ENCODE measurements around the gene BOLL. TPM values are rescaled to one million over a fixed set of nuclear protein-coding genes. Genes with fewer than 3 reads are reported as not detected.
"Not testable (repeated sequence)": the region's sequence is repeated elsewhere in the genome, so short reads cannot be mapped to it uniquely, and the experiment has no call there.

The BOLL gene
- total RNA-seq (not detected), polyA plus RNA-seq (0.11 TPM)
- long read RNA-seq, donor 1, partial matches to known transcripts = 0 of 1 reads
- long read RNA-seq, donor 1, other reads (novel, unspliced or antisense) = 1 of 1 reads
- long read RNA-seq, donor 2 = 0 reads
- long read RNA-seq, donor 3 = 0 reads
- long read RNA-seq, donor 4 = 0 reads

DNA sequence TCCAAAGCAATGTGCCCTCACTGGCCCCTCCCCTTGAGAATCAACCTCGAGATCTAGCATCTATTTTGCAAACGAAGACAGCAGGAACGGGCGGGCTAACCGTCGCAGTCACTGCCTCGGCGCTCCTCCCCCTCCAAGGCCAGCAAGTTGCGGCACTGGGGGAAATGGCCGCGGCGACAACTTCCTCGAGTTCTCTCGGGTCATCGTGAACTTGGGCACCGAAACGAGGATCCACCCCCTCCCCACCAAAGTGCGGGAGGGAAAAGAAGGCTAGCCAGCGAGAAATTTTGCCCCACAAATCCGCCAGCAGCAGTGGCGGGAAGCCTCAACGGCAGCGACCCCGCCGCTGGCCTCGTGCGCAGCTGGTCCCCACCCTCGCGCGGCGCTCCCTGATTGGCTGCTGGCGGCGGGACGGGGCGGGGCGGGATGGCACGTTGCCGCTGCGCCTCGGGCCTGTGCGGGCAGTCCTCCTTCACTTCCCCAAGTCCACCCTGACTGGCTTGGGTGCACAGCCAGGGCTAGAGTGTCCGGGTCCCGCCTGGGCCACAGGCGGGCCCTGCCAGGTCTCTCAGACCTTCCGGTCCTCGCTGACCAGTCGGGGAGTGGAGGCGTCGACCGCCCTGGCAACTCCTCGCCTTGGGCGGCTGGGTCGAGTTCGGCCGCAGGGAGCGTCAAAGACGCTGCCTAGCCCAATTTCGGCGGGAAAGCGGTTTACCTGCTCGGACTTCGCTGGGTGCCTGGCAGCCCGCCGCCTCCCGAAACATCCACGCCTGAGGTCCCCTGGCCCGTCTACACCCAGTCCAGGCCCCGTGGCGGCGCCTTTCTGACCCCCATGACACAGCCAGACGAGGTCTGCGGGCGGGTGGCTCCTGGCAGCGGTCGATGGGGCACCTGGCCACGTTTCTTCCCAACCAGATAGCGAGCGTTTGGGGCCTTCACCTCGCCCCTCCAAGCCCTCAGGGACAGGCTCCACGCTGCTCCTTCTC is at the start of gene BOLL:
Gene BOLL (minus strand): TSS at position 364 of the 986 bp plus-strand sequence. CDS start 3,469 bp downstream, outside the sequence.
- DNase-seq (peak; percentile 14 to 54 (median 54)), ATAC-seq (peak; percentile 34 to 38)
- Histone ChIP-seq H3K4me1 (ENCODE audit: control insufficient read depth, insufficient read depth, low read length) (no peaks in the 10 kb centered on the region), H3K27ac (ENCODE audit: low read length) (no peak within 1 kb of the TSS), H3K27me3 (ENCODE audit: control insufficient read depth, insufficient read depth) (no peaks in the 10 kb centered on the region), H3K4me3 (ENCODE audit: low read length) (peak within 1 kb of the TSS; percentile 21), H3K9me3 (ENCODE audit: control insufficient read depth, low read length) (no peaks in the 10 kb centered on the region)
- WGBS = 88% methylated on average over 80 of the region's 80 CpGs
- intact Hi-C loops (cut with DNase I) = no loop called here

DNA sequence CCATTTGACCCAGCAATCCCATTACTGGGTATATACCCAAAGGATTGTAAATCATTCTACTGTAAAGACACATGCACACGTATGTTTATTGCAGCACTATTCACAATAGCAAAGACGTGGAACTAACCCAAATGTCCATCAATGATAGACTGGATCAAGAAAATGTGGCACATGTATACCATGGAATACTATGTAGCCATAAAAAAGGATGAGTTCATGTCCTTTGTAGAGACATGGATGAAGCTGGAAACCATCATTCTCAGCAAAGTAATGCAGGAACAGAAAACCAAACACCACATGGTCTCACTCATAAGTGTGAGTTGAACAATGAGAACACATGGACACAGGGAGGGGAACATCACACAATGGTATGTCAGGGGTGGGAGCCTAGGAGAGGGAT is 49.7 kb upstream of the BOLL start:
- 92% methylated on average over 2 of the region's 2 CpGs for WGBS

DNA sequence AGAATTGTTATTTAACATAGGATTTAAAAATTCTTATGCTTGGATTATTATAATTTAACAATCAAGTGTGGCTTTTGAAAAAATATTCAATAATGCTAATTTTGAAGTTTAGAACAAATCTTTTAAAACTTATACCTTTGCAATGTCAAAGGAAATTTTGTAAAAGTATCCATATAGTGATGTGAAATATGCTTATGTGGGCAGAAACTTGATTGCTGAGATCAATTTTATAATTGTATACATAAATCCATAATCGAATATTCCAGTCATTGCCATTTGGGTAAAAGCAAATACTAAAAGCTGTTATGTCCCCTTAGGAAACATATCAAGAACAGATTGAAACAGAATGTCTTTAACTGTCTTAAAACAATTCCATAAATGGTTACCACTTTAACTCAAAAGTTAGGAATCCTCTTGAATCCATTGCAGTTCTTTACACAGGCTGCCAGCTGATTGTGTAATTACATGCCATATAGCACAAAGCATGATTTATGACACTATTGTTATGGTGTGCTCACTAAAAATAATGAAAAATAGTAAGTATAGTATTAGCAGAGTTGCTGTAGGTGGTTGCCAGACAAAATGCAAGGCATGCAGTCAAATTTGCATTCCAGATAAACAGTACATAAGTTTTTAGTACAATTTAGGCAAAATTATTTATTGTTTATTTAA is 43.5 kb upstream of the BOLL start:
- intact Hi-C loops (cut with DNase I) = no loop called here

More for the DNA sequence above, 49.7 kb upstream of the BOLL start:
- H3K27me3 ChIP-seq (ENCODE audit: control insufficient read depth, insufficient read depth); H3K4me3 ChIP-seq (ENCODE audit: low read length); H3K27ac ChIP-seq (ENCODE audit: low read length); ATAC-seq; intact Hi-C loops (cut with DNase I); H3K9me3 ChIP-seq (ENCODE audit: control insufficient read depth, low read length); H3K4me1 ChIP-seq (ENCODE audit: control insufficient read depth, insufficient read depth, low read length); DNase-seq: not testable (repeated sequence)

GRCh38 chr2:197827618-197828017 is 42.5 kb upstream of the BOLL start:
- Histone ChIP-seq H3K4me1 (ENCODE audit: control insufficient read depth, insufficient read depth, low read length) (no peaks in the 10 kb centered on the region), H3K27me3 (ENCODE audit: control insufficient read depth, insufficient read depth) (no peaks in the 10 kb centered on the region), H3K4me3 (ENCODE audit: low read length) (no peak overlapping the region), H3K9me3 (ENCODE audit: control insufficient read depth, low read length) (no peaks in the 10 kb centered on the region), H3K27ac (ENCODE audit: low read length) (no peak overlapping the region)
- intact Hi-C loops (cut with DNase I) = no loop called here
- ATAC-seq (no peak), DNase-seq (no peak)
- WGBS = 59% methylated on average over 2 of the region's 2 CpGs

More for the DNA sequence above, 43.5 kb upstream of the BOLL start:
- H3K27ac ChIP-seq (ENCODE audit: low read length) = no peak overlapping the region
- ATAC-seq (no peak), DNase-seq (no peak)
- H3K9me3 ChIP-seq (ENCODE audit: control insufficient read depth, low read length) = no peaks in the 10 kb centered on the region
- H3K27me3 ChIP-seq (ENCODE audit: control insufficient read depth, insufficient read depth) = no peaks in the 10 kb centered on the region
- H3K4me3 ChIP-seq (ENCODE audit: low read length) = no peak overlapping the region
- no peaks in the 10 kb centered on the region for H3K4me1 ChIP-seq (ENCODE audit: control insufficient read depth, insufficient read depth, low read length)
- WGBS = 75% methylated on average over 1 of the region's 1 CpG

DNA sequence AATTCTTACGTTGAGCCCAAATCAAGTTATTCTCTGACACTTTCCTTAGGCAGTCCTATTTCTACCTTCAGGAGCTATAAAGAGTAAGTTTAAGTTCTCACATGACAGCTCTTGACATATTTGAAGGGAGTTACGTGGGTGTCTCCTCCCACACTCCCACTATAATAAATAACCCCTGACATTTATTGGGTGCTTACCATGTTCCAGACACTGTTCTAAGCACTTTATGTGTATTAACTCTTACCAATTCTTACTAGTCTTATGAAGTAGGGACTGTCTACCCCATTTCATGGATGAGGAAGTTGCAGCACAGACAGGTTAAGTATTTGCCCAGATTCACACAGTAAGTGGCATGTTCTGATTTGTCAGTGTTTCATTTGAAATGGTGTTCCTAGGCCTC is 37.2 kb upstream of the BOLL start:
- no peak overlapping the region for H3K4me3 ChIP-seq (ENCODE audit: low read length)
- no peak for DNase-seq
- peaks cover 4% of the 10 kb centered on the region for H3K4me1 ChIP-seq (ENCODE audit: control insufficient read depth, insufficient read depth, low read length)
- no peaks in the 10 kb centered on the region for H3K27me3 ChIP-seq (ENCODE audit: control insufficient read depth, insufficient read depth)
- intact Hi-C loops (cut with DNase I) = no loop called here
- 65% methylated on average over 2 of the region's 2 CpGs for WGBS
- ATAC-seq = peak in 1 of 2 donors; percentile 44
- H3K27ac ChIP-seq (ENCODE audit: low read length) = no peak overlapping the region
- H3K9me3 ChIP-seq (ENCODE audit: control insufficient read depth, low read length) = no peaks in the 10 kb centered on the region

DNA sequence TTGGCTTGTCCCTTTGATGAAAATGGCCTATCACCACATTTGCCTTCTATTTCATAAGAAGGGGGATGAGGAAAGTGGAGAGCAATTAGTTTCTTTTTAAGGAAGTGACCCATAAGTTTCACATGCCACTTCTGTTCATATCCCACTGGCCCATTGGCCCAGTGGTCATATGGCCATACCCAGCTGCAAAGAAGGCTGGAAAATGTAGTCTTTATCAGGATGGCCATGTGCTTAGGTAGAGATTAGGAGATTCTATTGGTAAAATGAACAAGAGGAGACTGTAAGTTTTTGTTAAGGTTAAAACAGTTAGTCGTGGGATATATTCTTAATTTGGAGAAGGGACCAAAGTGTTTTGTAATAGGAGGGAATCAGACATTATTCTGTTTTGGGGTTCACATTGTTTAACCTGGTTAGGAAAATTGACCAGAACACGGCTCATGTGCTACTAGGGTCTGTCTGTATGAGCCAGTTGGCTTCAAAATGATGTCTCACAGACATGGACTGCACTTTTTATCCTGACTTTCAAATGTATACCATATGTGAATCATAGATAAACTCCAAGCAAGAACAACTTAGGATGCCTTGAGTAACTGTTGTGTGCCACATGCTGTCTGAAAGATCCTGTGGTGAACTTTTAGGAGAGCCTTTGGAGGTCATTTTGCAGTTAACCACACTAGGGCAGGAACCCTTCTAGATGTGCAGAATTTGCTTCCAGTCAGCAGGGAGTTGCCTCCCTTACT is 36.6 kb upstream of the BOLL start:
- intact Hi-C loops (cut with DNase I) = no loop called here
- DNase-seq = no peak
- H3K4me1 ChIP-seq (ENCODE audit: control insufficient read depth, insufficient read depth, low read length) = peaks cover 4% of the 10 kb centered on the region
- no peaks in the 10 kb centered on the region for H3K27me3 ChIP-seq (ENCODE audit: control insufficient read depth, insufficient read depth)
- no peaks in the 10 kb centered on the region for H3K9me3 ChIP-seq (ENCODE audit: control insufficient read depth, low read length)
- no peak overlapping the region for H3K27ac ChIP-seq (ENCODE audit: low read length)
- H3K4me3 ChIP-seq (ENCODE audit: low read length) = no peak overlapping the region
- ATAC-seq = no peak
- WGBS = 86% methylated on average over 2 of the region's 2 CpGs

- H3K27me3 ChIP-seq (ENCODE audit: control insufficient read depth, insufficient read depth) = no peaks in the 10 kb centered on the region
- WGBS = 72% methylated on average over 2 of the region's 2 CpGs
- no peak for ATAC-seq
- no peak for DNase-seq
- H3K9me3 ChIP-seq (ENCODE audit: control insufficient read depth, low read length) = no peaks in the 10 kb centered on the region
- no peak overlapping the region for H3K4me3 ChIP-seq (ENCODE audit: low read length)
- intact Hi-C loops (cut with DNase I) = no loop called here
- no peaks in the 10 kb centered on the region for H3K4me1 ChIP-seq (ENCODE audit: control insufficient read depth, insufficient read depth, low read length)
- H3K27ac ChIP-seq (ENCODE audit: low read length) = no peak overlapping the region
Observed at GRCh38 chr2:197814526-197814925, 29.4 kb upstream of the BOLL start.

DNA sequence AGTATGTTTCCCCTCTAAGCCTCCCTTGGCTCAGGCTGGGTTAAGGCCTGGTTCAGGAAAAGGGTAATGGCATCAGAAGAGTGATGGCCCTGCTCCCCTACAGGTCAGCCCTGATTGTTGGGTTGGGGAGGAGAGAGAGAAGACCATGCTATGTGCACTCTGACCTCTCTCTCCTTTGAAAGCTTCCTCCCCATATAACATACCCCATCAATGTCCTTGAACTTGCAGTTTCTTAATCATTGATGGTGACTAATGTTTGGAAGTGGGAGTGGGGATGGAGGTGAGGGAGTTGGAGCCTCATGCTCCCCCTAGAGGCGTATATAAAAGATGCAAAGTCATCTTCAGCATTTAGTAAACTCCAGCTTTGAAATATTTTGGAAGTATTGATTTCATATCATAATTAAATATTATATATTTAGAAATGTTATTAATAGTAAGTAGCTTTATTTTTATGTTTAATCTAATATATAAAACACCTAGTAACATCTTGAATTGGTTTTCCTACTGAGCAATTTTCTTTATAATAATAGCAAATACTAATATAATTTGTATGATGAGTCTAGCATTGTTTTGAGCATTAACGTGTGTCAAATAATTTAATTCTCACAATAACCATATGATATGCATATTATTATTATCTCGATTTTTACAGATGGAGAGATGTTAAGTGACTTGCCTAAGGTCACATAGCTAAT is 28.1 kb upstream of the BOLL start:
- intact Hi-C loops (cut with DNase I) = no loop called here
- WGBS = 59% methylated on average over 3 of the region's 3 CpGs
- ATAC-seq = peak; percentile 29 to 45

DNA sequence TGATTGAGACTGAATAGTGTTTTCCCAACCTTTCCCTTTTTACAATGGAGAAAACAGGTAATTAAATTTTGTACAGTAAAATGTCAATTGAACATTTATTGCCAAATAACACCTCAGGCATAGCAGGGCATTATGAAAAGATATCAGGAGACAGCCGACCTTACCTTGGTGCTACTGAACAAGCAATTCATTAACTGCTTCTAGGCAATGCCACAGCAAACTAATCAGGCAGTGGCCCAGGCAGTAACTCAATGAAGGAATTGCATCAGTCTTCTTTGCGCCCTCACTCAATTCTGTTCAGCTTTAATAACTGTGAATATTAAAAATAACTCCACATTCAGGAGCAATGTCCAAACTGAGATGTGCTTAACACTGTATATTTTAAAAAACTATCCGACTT is 25.4 kb upstream of the BOLL start:
- WGBS = 64% methylated on average over 3 of the region's 3 CpGs
- no peak for DNase-seq
- Histone ChIP-seq H3K4me3 (ENCODE audit: low read length) (no peak overlapping the region), H3K4me1 (ENCODE audit: control insufficient read depth, insufficient read depth, low read length) (no peaks in the 10 kb centered on the region), H3K27ac (ENCODE audit: low read length) (no peak overlapping the region), H3K27me3 (ENCODE audit: control insufficient read depth, insufficient read depth) (no peaks in the 10 kb centered on the region), H3K9me3 (ENCODE audit: control insufficient read depth, low read length) (no peaks in the 10 kb centered on the region)
- intact Hi-C loops (cut with DNase I) = no loop called here
- no peak for ATAC-seq

More for the DNA sequence above, 28.1 kb upstream of the BOLL start:
- H3K4me1 ChIP-seq (ENCODE audit: control insufficient read depth, insufficient read depth, low read length) = no peaks in the 10 kb centered on the region
- H3K27me3 ChIP-seq (ENCODE audit: control insufficient read depth, insufficient read depth) = no peaks in the 10 kb centered on the region
- no peak for DNase-seq
- no peak overlapping the region for H3K27ac ChIP-seq (ENCODE audit: low read length)
- H3K4me3 ChIP-seq (ENCODE audit: low read length) = no peak overlapping the region
- H3K9me3 ChIP-seq (ENCODE audit: control insufficient read depth, low read length) = no peaks in the 10 kb centered on the region

DNA sequence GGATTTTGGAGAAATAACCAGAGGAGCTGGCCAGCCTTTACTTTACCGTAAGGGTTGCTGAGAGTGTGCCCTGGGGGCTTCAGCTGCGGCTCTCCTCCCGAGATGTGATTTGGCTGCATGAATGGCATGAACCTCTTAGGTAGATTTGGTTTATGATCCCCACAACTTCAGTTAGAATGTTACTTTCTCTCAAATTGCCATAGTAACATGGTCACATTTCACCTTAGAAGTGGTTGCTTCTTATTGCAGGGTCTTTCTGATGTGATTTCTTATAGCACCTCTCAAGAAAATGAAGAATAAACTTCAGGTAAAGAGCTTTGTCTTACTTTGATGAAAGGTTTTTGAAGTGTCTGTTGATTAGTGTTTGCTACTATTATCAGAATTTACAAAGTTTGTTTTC is 24.9 kb upstream of the BOLL start:
- H3K4me3 ChIP-seq (ENCODE audit: low read length) = no peak overlapping the region
- WGBS = 92% methylated on average over 3 of the region's 3 CpGs
- no peak overlapping the region for H3K27ac ChIP-seq (ENCODE audit: low read length)

More for the DNA sequence above, 24.9 kb upstream of the BOLL start:
- ATAC-seq (no peak), DNase-seq (no peak)
- intact Hi-C loops (cut with DNase I) = no loop called here
- H3K4me1 ChIP-seq (ENCODE audit: control insufficient read depth, insufficient read depth, low read length) = no peaks in the 10 kb centered on the region
- no peaks in the 10 kb centered on the region for H3K27me3 ChIP-seq (ENCODE audit: control insufficient read depth, insufficient read depth)
- H3K9me3 ChIP-seq (ENCODE audit: control insufficient read depth, low read length) = no peaks in the 10 kb centered on the region

All from right cardiac atrium (tissue), 5 donors.